ENCODE results near the gene THADA. TPM values are rescaled to one million over a fixed set of nuclear protein-coding genes. Genes with fewer than 3 reads are reported as not detected.

THADA gene
- total RNA-seq, 1 donor from 2014 or later = 19.4 TPM

- DNase-seq (ENCODE audit: low spot score) = no peak
- no peak overlapping the region for H3K4me3 Mint-ChIP-seq (ENCODE audit: unreplicated experiment)
- peaks cover 4% of the 10 kb centered on the region for H3K9me3 Mint-ChIP-seq (ENCODE audit: unreplicated experiment)
- H3K36me3 Mint-ChIP-seq (ENCODE audit: low read depth, unreplicated experiment) = no peaks in the 10 kb centered on the region
- H3K27me3 Mint-ChIP-seq (ENCODE audit: unreplicated experiment) = peaks cover 16% of the 10 kb centered on the region
- no peak overlapping the region for H3K27ac Mint-ChIP-seq (ENCODE audit: unreplicated experiment)
- TF ChIP-seq, protein P1, sequence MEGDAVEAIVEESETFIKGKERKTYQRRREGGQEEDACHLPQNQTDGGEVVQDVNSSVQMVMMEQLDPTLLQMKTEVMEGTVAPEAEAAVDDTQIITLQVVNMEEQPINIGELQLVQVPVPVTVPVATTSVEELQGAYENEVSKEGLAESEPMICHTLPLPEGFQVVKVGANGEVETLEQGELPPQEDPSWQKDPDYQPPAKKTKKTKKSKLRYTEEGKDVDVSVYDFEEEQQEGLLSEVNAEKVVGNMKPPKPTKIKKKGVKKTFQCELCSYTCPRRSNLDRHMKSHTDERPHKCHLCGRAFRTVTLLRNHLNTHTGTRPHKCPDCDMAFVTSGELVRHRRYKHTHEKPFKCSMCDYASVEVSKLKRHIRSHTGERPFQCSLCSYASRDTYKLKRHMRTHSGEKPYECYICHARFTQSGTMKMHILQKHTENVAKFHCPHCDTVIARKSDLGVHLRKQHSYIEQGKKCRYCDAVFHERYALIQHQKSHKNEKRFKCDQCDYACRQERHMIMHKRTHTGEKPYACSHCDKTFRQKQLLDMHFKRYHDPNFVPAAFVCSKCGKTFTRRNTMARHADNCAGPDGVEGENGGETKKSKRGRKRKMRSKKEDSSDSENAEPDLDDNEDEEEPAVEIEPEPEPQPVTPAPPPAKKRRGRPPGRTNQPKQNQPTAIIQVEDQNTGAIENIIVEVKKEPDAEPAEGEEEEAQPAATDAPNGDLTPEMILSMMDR (IDR thresholded peaks at IDR 0.05; ENCODE audit: unreplicated experiment) = no peak
- peaks cover 22% of the 10 kb centered on the region for H3K4me1 Mint-ChIP-seq (ENCODE audit: unreplicated experiment)
These were observed 414.9 kb downstream of the THADA start for GRCh38 chr2:43180897-43181296.

Other genes with a start within 250 kb of the THADA start
- gene PLEKHH2, start 41.2 kb upstream of the THADA start, total RNA-seq (ENCODE audit: unreplicated experiment) = 1.6 TPM
- 0.31 TPM for gene C1GALT1C1L, start 80.4 kb upstream of the THADA start, total RNA-seq (ENCODE audit: unreplicated experiment)
- 10.7 TPM for gene DYNC2LI1, start 178.0 kb upstream of the THADA start, total RNA-seq (ENCODE audit: unreplicated experiment)
- not detected for gene ABCG5, start 242.8 kb upstream of the THADA start, total RNA-seq (ENCODE audit: unreplicated experiment)
- gene ABCG8, start 242.9 kb upstream of the THADA start, total RNA-seq (ENCODE audit: unreplicated experiment) = not detected